ENCODE data around the gene RITA1. TPM values are rescaled to one million over a fixed set of nuclear protein-coding genes. Genes with fewer than 3 reads are reported as not detected.
"Not testable (repeated sequence)": the region's sequence is repeated elsewhere in the genome, so short reads cannot be mapped to it uniquely, and the experiment has no call there.

RITA1 gene
- 24.4 TPM for polyA plus RNA-seq (2013, experiment 1 of 4)
- 20.9 TPM for polyA plus RNA-seq (2013, experiment 2 of 4)
- polyA plus RNA-seq (2013, experiment 3 of 4), result 19.5 TPM
- polyA plus RNA-seq (2013, experiment 4 of 4), result 22.5 TPM

DNA sequence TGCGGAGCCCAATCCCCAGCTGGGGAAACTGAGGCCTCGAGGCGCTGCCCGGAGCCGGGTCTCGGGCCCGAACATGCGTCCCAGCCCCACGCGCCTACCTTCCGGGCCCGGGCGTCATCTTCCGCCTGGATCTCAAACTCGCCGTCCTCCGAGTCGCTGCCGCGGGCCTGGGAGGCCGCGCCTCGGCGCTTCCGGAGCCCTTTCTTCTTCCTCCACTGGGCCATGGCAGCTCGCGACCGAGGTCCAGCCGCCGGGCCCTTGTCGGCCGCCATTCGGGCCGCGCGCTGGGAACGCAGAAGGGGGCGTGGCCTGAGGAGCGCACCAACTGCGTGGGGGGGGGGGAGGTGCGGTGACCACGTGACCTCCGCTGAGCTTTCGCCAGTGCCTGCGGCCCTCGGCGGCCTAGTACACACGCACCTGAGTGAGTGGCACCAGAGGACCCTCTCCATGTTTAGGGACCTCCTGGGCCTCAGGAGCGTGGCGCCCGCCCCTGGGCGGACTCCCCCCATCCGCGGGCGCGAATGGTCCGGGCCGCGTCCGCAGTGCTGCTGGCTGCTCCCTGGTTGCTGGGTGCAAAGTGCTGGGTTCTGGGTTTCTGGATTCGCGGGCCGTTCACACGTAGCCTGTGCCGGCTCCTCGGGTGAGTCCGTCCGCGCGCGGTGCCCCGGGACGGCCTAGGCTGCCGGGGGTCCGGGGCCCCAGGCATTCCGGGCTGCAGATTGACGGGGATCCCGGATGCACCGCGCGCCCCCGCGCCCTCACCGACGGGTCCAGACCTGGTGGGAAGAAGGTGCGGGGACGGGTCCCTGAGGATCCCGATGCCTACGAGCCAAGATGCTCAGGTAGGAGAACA is at the start of gene RITA1, which contains the start of gene DDX54:
Gene RITA1 (plus strand): TSS at position 542 of the 853 bp plus-strand sequence. CDS start 1,026 bp downstream, outside the sequence.
Gene DDX54 (minus strand): TSS at position 299 of the 853 bp plus-strand sequence. CDS start 27 bp downstream, at position 272.
- Histone ChIP-seq H3K36me3 (ENCODE audit: control insufficient read depth, insufficient read depth, low read length) (no peaks in the 10 kb centered on the region), H3K4me3 (ENCODE audit: insufficient read depth, low read depth, low read length) (peak within 1 kb of the TSS; percentile 98), H3K27ac (ENCODE audit: insufficient read depth, low read depth, low read length, poor library complexity, severe bottlenecking) (peak within 1 kb of the TSS; percentile 92), H3K9me3 (ENCODE audit: control insufficient read depth, low read length) (no peaks in the 10 kb centered on the region), H3K4me1 (ENCODE audit: control insufficient read depth, insufficient read depth, low read length) (peaks cover 6% of the 10 kb centered on the region), H3K27me3 (ENCODE audit: control insufficient read depth, insufficient read depth, low read length, poor library complexity, severe bottlenecking) (no peaks in the 10 kb centered on the region)
- 0% methylated on average over 89 of the region's 89 CpGs for whole genome bisulfite sequencing, 2 experiments

GRCh38 chr12:113136128-113136989 is 49.2 kb upstream of the RITA1 start:
- Histone ChIP-seq H3K4me3 (ENCODE audit: insufficient read depth, low read depth, low read length) (peak overlapping the region; percentile 16), H3K27me3 (ENCODE audit: control insufficient read depth, insufficient read depth, low read length, poor library complexity, severe bottlenecking) (peaks cover 31% of the 10 kb centered on the region), H3K27ac (ENCODE audit: insufficient read depth, low read depth, low read length, poor library complexity, severe bottlenecking) (no peak overlapping the region), H3K36me3 (ENCODE audit: control insufficient read depth, insufficient read depth, low read length) (no peaks in the 10 kb centered on the region), H3K4me1 (ENCODE audit: control insufficient read depth, insufficient read depth, low read length) (peaks cover 4% of the 10 kb centered on the region), H3K9me3 (ENCODE audit: control insufficient read depth, low read length) (no peaks in the 10 kb centered on the region)
- 49 to 53% methylated on average over 20 to 21 of the region's 21 CpGs for WGBS, 2 experiments

DNA sequence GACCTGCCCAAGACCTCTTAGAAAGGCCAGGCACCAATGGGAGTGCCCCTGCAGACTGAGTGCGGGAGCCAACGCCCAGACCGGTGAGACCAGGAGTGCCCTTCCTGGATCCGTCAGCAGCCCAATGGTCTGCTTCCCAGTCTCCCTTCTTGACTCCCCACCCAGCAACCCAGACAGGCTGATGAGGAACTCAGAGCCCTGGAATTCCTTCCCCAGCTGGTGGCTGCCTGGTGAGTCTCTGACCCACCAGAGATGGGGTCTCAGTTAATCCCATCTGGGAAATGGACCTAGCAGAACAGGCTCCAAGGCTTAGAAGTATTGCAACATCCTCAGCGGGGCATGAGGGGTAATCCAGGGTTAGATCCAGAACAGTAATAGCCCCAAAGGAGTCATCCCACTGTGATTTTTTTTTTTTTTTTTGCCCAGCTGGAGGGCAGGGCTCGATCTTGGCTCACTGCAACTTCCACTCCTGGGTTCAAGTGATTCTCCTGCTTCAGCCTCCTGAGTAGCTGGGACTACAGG is 48.5 kb upstream of the RITA1 start:
- Histone ChIP-seq H3K9me3 (ENCODE audit: control insufficient read depth, low read length) (no peaks in the 10 kb centered on the region), H3K36me3 (ENCODE audit: control insufficient read depth, insufficient read depth, low read length) (no peaks in the 10 kb centered on the region), H3K27me3 (ENCODE audit: control insufficient read depth, insufficient read depth, low read length, poor library complexity, severe bottlenecking) (peaks cover 31% of the 10 kb centered on the region), H3K4me3 (ENCODE audit: insufficient read depth, low read depth, low read length) (no peak overlapping the region), H3K27ac (ENCODE audit: insufficient read depth, low read depth, low read length, poor library complexity, severe bottlenecking) (no peak overlapping the region), H3K4me1 (ENCODE audit: control insufficient read depth, insufficient read depth, low read length) (peaks cover 4% of the 10 kb centered on the region)
- WGBS, 2 experiments, result 88 to 91% methylated on average over 6 of the region's 6 CpGs

DNA sequence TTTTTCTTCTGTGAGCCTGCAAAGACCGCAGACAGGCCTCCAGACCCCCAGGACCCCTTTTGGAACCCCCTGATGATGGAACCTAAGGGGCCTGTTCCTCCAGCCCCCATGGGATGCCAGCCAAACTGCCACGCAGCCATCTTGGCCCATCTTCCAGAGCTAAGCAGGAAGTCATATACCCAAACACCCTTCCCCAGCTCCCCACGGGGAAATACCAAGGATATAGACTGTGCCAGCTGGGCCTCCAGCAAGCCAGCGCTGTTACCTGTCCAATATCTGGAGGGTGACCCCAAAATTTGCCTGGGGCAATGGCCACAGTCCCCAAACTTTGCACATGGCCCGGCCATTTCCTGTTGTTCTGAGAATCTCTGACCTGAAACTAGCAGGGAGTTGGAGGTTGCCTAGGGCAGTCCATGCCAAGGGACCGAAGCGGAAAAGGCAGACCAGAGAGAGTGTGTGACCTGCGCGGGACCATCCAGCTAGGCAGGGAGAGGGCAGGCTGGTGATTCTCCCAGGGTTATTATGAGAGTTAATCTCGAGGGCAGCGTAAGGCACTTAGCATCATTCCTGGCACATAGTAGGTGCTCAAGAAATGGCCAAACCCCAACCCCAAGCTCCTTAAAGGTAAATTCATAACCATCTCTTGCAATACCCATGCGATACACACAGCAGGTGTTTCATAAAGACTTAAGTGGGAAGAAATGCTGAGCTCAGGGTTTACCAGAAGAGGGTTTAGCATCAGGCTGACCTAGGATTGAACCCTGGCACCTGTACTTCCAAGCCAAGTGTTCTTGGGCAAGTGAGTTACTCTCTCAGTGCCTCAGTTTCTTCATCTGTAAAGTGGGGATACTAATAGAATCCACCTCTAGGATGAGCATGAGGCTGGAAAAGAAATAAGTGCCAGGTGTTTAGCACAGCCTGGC is 47.4 kb upstream of the RITA1 start:
- peaks cover 31% of the 10 kb centered on the region for H3K27me3 ChIP-seq (ENCODE audit: control insufficient read depth, insufficient read depth, low read length, poor library complexity, severe bottlenecking)
- 91 to 94% methylated on average over 12 of the region's 12 CpGs for WGBS, 2 experiments

DNA sequence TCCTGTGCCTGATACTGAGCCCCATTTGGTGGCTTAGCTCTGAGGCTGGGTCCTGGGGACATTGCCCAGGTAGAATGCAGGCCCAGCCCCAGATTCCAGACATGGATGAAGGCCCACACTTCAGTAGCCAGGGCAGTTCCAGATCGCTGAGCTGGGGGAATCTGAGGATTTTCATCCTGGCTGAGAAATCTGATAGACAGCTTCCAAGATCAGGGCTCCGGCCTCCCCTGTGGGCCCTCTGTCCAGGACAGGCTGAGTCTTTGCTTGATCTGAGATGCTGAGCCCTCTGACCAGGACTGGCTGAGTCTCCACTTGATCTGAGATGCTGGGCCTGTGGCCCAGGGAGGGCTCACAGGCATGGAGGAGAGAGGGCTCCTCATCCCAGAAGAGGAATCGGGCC is 46.7 kb upstream of the RITA1 start:
- Histone ChIP-seq H3K27me3 (ENCODE audit: control insufficient read depth, insufficient read depth, low read length, poor library complexity, severe bottlenecking) (peaks cover 29% of the 10 kb centered on the region), H3K36me3 (ENCODE audit: control insufficient read depth, insufficient read depth, low read length) (no peaks in the 10 kb centered on the region), H3K4me1 (ENCODE audit: control insufficient read depth, insufficient read depth, low read length) (peaks cover 4% of the 10 kb centered on the region), H3K4me3 (ENCODE audit: insufficient read depth, low read depth, low read length) (no peak overlapping the region), H3K9me3 (ENCODE audit: control insufficient read depth, low read length) (no peaks in the 10 kb centered on the region), H3K27ac (ENCODE audit: insufficient read depth, low read depth, low read length, poor library complexity, severe bottlenecking) (no peak overlapping the region)
- 89 to 90% methylated on average over 3 of the region's 3 CpGs for WGBS, 2 experiments

More for the DNA sequence above, 47.4 kb upstream of the RITA1 start:
- Histone ChIP-seq H3K27ac (ENCODE audit: insufficient read depth, low read depth, low read length, poor library complexity, severe bottlenecking) (no peak overlapping the region), H3K36me3 (ENCODE audit: control insufficient read depth, insufficient read depth, low read length) (no peaks in the 10 kb centered on the region), H3K9me3 (ENCODE audit: control insufficient read depth, low read length) (no peaks in the 10 kb centered on the region), H3K4me3 (ENCODE audit: insufficient read depth, low read depth, low read length) (no peak overlapping the region), H3K4me1 (ENCODE audit: control insufficient read depth, insufficient read depth, low read length) (peaks cover 4% of the 10 kb centered on the region)

DNA sequence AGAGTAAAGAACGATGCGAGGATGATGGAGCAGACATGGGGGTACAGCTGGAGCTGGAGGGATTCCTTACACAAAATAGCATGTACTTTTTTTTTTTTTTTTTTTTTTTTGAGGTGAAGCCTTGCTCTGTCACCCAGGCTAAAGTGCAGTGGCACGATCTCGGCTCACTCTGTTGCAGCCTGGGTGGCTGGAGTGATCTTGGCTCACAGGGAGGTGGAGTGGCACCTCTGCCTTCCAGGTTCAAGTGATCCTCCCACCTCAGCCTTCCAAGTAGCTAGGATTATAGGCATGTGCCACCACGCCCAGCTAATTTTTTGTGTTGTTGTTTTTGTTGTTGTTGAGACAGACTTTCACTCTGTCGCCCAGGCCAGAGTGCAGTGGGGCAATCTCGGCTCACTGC is 44.8 kb upstream of the RITA1 start:
- Histone ChIP-seq H3K4me1 (ENCODE audit: control insufficient read depth, insufficient read depth, low read length) (peaks cover 4% of the 10 kb centered on the region), H3K27ac (ENCODE audit: insufficient read depth, low read depth, low read length, poor library complexity, severe bottlenecking) (no peak overlapping the region), H3K9me3 (ENCODE audit: control insufficient read depth, low read length) (no peaks in the 10 kb centered on the region), H3K4me3 (ENCODE audit: insufficient read depth, low read depth, low read length) (no peak overlapping the region), H3K36me3 (ENCODE audit: control insufficient read depth, insufficient read depth, low read length) (no peaks in the 10 kb centered on the region), H3K27me3 (ENCODE audit: control insufficient read depth, insufficient read depth, low read length, poor library complexity, severe bottlenecking) (peaks cover 10% of the 10 kb centered on the region)
- 84 to 92% methylated on average over 5 to 7 of the region's 7 CpGs for WGBS, 2 experiments

- 90 to 93% methylated on average over 2 to 3 of the region's 3 CpGs for WGBS, 2 experiments
- not testable (repeated sequence) for H3K4me3 ChIP-seq (ENCODE audit: insufficient read depth, low read depth, low read length); H3K9me3 ChIP-seq (ENCODE audit: control insufficient read depth, low read length); H3K27me3 ChIP-seq (ENCODE audit: control insufficient read depth, insufficient read depth, low read length, poor library complexity, severe bottlenecking); H3K36me3 ChIP-seq (ENCODE audit: control insufficient read depth, insufficient read depth, low read length); H3K4me1 ChIP-seq (ENCODE audit: control insufficient read depth, insufficient read depth, low read length); H3K27ac ChIP-seq (ENCODE audit: insufficient read depth, low read depth, low read length, poor library complexity, severe bottlenecking)
These were observed 43.8 kb upstream of the RITA1 start for GRCh38 chr12:113141716-113142115.

DNA sequence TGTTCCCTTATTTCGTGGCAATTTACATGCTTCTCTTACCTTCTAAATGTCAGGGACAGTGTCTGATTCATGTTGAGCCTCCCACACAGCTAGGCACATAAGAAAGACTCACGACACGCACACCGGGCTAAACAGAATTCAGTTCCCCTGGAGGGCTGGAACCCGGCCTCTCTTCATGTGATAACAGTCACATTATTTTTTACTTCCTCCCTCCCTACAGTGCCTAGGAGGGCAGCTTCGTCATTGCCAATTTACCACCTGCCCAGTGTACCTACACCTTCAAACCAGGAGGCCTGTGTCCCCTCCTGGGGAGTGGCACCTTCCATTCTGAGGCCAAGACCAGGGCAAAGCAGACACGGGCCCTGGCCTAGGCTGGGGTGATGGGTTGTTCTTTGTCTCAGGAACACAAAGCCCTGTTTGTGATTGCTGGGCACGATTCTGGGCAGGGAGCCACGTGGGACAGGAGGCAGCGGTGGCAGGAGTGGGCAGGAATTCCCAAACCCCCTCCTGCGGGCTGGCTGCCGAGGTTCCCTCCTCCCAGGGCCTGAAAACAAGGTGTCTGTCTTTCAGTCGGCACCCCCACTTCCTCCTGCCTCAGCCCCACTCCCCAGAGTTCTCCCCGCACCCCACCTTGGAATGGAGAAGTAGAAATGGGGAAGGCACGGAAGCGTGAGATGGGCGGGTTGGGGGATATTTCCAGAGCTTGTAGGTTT is 43.2 kb upstream of the RITA1 start:
- no peaks in the 10 kb centered on the region for H3K9me3 ChIP-seq (ENCODE audit: control insufficient read depth, low read length)
- WGBS, 2 experiments, result 84 to 89% methylated on average over 16 to 17 of the region's 17 CpGs

DNA sequence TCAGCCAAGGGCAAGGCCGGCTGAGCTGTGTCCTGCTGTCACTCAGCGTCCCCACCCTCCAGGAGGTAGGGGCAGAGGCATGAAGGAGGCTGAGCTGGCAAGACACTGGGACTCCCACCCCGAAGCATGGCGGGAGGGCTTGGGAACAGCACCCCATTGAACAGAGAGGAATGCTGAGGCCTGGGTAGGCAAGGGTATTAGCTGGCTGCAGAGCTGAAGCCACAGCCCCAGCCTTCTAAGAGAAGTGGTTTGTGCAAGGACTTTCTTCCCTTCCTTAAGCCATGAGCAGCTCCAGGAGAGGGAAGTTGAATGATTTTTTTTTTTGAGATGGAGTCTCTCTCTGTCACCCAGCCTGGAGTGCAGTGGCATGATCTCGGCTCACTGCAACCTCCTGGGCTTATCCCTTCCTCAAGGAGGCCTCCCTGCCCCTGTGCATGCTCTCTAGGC is 42.6 kb upstream of the RITA1 start:
- Histone ChIP-seq H3K27ac (ENCODE audit: insufficient read depth, low read depth, low read length, poor library complexity, severe bottlenecking) (no peak overlapping the region), H3K4me3 (ENCODE audit: insufficient read depth, low read depth, low read length) (no peak overlapping the region), H3K36me3 (ENCODE audit: control insufficient read depth, insufficient read depth, low read length) (no peaks in the 10 kb centered on the region), H3K9me3 (ENCODE audit: control insufficient read depth, low read length) (no peaks in the 10 kb centered on the region), H3K4me1 (ENCODE audit: control insufficient read depth, insufficient read depth, low read length) (no peaks in the 10 kb centered on the region), H3K27me3 (ENCODE audit: control insufficient read depth, insufficient read depth, low read length, poor library complexity, severe bottlenecking) (no peaks in the 10 kb centered on the region)
- WGBS, 2 experiments, result 83 to 86% methylated on average over 5 of the region's 5 CpGs

More for the DNA sequence above, 43.2 kb upstream of the RITA1 start:
- H3K36me3 ChIP-seq (ENCODE audit: control insufficient read depth, insufficient read depth, low read length), result no peaks in the 10 kb centered on the region
- H3K4me3 ChIP-seq (ENCODE audit: insufficient read depth, low read depth, low read length), result no peak overlapping the region
- no peaks in the 10 kb centered on the region for H3K27me3 ChIP-seq (ENCODE audit: control insufficient read depth, insufficient read depth, low read length, poor library complexity, severe bottlenecking)
- no peaks in the 10 kb centered on the region for H3K4me1 ChIP-seq (ENCODE audit: control insufficient read depth, insufficient read depth, low read length)
- H3K27ac ChIP-seq (ENCODE audit: insufficient read depth, low read depth, low read length, poor library complexity, severe bottlenecking), result no peak overlapping the region
